ENCODE measurements around the gene SCGB1C1. TPM values are rescaled to one million over a fixed set of nuclear protein-coding genes. Genes with fewer than 3 reads are reported as not detected.

Gene SCGB1C1
- total RNA-seq, 1 experiment from 2014 or later = not detected

DNA sequence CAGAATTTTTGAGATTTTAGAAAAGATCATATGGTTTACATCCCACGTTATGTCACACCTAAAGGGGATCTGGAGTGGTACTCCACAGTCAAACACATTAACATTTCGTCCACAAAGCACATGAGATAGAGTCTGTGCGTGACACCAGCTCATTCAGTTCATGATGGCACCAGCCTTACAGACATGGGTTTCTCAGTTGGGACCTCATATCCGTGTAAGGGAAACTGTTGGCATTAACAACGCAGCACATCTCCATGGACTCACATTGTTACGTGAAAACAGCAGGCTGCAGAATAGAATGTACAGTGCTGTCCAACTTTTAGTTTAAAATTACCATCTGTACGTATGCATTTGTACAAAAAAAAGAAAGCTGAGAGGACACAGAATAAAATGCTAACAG is 28.7 kb downstream of the SCGB1C1 start:
- H3K4me1 Mint-ChIP-seq (ENCODE audit: insufficient read depth, unreplicated experiment) = peaks cover 19% of the 10 kb centered on the region
- no peak overlapping the region for H3K4me3 Mint-ChIP-seq (ENCODE audit: unreplicated experiment)
- ChIA-PET CTCF (no interaction called here), POLR2A (interaction anchor here (0.9 to 1.0 kb wide), 2 partner anchors 13 to 14 kb away, joined by 3 read pairs; partner anchors contain the start of genes BET1L and RIC8A)
- H3K36me3 Mint-ChIP-seq (ENCODE audit: insufficient read depth, unreplicated experiment) = peaks cover 29% of the 10 kb centered on the region
- no peaks in the 10 kb centered on the region for H3K9me3 Mint-ChIP-seq (ENCODE audit: unreplicated experiment)
- intact Hi-C loops (cut with micrococcal nuclease) = no loop called here
- H3K27ac Mint-ChIP-seq (ENCODE audit: low read depth, unreplicated experiment) = no peak overlapping the region
- DNase-seq (ENCODE audit: unreplicated experiment) = no peak
- TF ChIP-seq, protein P1, sequence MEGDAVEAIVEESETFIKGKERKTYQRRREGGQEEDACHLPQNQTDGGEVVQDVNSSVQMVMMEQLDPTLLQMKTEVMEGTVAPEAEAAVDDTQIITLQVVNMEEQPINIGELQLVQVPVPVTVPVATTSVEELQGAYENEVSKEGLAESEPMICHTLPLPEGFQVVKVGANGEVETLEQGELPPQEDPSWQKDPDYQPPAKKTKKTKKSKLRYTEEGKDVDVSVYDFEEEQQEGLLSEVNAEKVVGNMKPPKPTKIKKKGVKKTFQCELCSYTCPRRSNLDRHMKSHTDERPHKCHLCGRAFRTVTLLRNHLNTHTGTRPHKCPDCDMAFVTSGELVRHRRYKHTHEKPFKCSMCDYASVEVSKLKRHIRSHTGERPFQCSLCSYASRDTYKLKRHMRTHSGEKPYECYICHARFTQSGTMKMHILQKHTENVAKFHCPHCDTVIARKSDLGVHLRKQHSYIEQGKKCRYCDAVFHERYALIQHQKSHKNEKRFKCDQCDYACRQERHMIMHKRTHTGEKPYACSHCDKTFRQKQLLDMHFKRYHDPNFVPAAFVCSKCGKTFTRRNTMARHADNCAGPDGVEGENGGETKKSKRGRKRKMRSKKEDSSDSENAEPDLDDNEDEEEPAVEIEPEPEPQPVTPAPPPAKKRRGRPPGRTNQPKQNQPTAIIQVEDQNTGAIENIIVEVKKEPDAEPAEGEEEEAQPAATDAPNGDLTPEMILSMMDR (IDR thresholded peaks at IDR 0.05; ENCODE audit: unreplicated experiment) = no peak
- BruUV-seq (replicated peaks) = no TSS peak
- H3K27me3 Mint-ChIP-seq (ENCODE audit: insufficient read depth, unreplicated experiment) = no peaks in the 10 kb centered on the region

DNA sequence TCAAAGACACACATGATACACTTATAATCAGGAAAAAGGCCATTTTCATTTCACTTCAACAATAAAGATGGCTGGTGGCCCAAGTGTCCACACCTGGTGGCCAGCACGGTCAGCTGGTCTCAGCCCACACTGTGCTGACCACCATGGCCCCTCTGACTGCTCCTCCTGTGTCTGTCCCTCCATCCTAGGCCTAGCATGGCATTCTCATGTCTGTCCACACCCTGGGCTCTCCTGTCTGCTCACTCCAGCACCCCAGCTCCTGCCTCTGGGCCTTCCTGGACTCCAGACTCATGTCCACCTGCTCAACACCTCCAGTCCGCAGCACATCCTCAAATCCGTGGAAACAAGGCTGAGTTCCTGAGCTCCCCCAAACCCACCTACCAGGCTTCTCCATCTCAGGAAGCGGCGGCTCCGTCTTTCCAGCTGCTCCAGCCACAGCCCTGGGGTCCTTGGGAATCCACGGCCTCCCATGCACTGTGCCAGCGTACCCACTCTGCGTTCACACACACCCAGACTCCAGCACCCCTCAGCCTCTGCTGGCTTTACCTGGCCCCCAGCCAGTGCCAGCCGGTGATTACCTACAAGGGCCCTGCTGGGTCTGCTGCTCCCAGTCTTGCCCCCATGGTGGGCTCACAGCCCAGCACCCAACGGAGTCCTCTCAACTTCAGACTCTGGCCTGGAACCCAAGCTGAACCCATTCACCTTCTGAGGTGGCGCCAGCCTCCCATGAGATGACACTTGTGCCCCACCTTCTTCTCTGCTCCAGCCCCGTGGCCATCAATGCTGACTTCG is 29.3 kb downstream of the SCGB1C1 start:
- no peak for DNase-seq (ENCODE audit: unreplicated experiment)
- Mint-ChIP-seq H3K9me3 (ENCODE audit: unreplicated experiment) (no peaks in the 10 kb centered on the region), H3K27ac (ENCODE audit: low read depth, unreplicated experiment) (peak overlapping the region; percentile 17), H3K36me3 (ENCODE audit: insufficient read depth, unreplicated experiment) (peaks cover 29% of the 10 kb centered on the region), H3K27me3 (ENCODE audit: insufficient read depth, unreplicated experiment) (no peaks in the 10 kb centered on the region), H3K4me1 (ENCODE audit: insufficient read depth, unreplicated experiment) (peaks cover 19% of the 10 kb centered on the region), H3K4me3 (ENCODE audit: unreplicated experiment) (no peak overlapping the region)
- TF ChIP-seq, protein P1 (IDR thresholded peaks at IDR 0.05; ENCODE audit: unreplicated experiment) = no peak
- CTCF ChIA-PET = no interaction called here
- POLR2A ChIA-PET = interaction anchor here (1.0 to 1.4 kb wide), 2 partner anchors 10 to 15 kb away, joined by 3 to 4 read pairs; partner anchors contain the start of genes BET1L and RIC8A
- no TSS peak for BruUV-seq (replicated peaks)
- intact Hi-C loops (cut with micrococcal nuclease) = no loop called here

DNA sequence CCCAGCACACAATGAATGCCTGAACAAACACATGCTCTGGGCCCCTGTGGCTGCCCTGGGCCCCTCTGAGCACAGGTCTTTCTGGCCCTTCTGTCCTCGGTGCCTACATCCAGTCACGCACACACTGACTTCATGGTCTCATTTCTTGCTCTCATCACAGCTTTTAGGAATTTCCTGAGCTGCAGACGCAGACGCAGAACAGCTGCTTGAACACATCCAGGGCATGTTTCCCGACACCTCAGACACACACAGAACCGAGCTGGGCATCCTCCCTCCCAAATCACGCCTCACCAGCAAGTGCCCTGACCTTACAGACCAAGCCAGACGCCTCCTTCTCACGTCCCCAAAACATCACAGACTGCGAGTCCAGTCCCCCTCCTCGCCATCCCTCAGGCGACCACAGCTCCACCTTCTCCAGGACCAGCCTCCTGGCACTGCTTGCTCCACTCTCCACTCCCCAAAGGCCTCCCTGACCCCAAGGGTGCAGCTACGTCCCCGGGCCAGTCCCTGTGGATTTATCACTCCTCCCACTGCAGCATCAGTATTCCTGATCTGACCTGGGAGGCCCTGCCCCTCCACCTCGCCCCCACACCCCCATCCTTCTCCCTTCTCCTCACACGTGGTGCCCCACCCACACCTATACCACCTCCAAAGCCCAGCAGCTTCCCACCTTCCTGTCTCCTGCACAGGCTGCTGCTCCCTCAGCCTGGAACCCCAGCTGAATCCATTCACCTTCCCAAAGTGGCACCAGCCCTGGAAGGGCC is 30.3 kb downstream of the SCGB1C1 start:
- ChIA-PET POLR2A (interaction anchor here (1.4 to 2.3 kb wide), 2 partner anchors 11 to 15 kb away, joined by 4 to 12 read pairs; partner anchors contain the start of genes BET1L and RIC8A), CTCF (interaction anchor here (0.6 kb wide), 1 partner anchor 225 kb away, joined by 3 read pairs; no protein-coding TSS in a partner anchor)
- TF ChIP-seq, protein P1 (IDR thresholded peaks at IDR 0.05; ENCODE audit: unreplicated experiment) = no peak
- Mint-ChIP-seq H3K27me3 (ENCODE audit: insufficient read depth, unreplicated experiment) (no peaks in the 10 kb centered on the region), H3K36me3 (ENCODE audit: insufficient read depth, unreplicated experiment) (peaks cover 23% of the 10 kb centered on the region), H3K4me1 (ENCODE audit: insufficient read depth, unreplicated experiment) (peaks cover 9% of the 10 kb centered on the region), H3K4me3 (ENCODE audit: unreplicated experiment) (no peak overlapping the region), H3K27ac (ENCODE audit: low read depth, unreplicated experiment) (peak overlapping the region; percentile 38), H3K9me3 (ENCODE audit: unreplicated experiment) (no peaks in the 10 kb centered on the region)
- intact Hi-C loops (cut with micrococcal nuclease) = no loop called here
- DNase-seq (ENCODE audit: unreplicated experiment) = no peak
- BruUV-seq (replicated peaks) = no TSS peak

DNA sequence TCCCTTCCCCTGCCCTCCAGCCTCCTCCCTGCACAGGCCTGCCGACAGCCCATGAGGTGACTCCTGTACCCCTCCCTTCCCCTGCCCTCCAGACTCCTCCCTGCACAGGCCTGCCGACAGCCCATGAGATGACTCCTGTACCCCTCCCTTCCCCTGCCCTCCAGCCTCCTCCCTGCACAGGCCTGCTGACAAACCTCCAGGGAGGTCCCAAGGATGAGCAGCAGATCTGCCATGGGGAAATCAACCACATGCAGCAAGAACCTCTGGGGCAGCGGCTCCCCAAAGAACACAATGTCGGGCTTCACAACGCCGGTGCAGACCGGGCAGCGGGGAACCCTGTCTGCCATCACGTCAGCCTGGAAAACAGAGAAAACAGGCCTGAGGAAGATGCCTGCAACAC is 31.0 kb downstream of the SCGB1C1 start:
- Mint-ChIP-seq H3K27me3 (ENCODE audit: insufficient read depth, unreplicated experiment) (no peaks in the 10 kb centered on the region), H3K4me1 (ENCODE audit: insufficient read depth, unreplicated experiment) (peaks cover 9% of the 10 kb centered on the region), H3K27ac (ENCODE audit: low read depth, unreplicated experiment) (peak overlapping the region; percentile 38), H3K9me3 (ENCODE audit: unreplicated experiment) (no peaks in the 10 kb centered on the region), H3K4me3 (ENCODE audit: unreplicated experiment) (no peak overlapping the region), H3K36me3 (ENCODE audit: insufficient read depth, unreplicated experiment) (peaks cover 30% of the 10 kb centered on the region)
- intact Hi-C loops (cut with micrococcal nuclease) = no loop called here
- TF ChIP-seq, protein P1 (IDR thresholded peaks at IDR 0.05; ENCODE audit: unreplicated experiment) = no peak
- CTCF ChIA-PET = no interaction called here
- no TSS peak for BruUV-seq (replicated peaks)
- POLR2A ChIA-PET = interaction anchor here (2.3 kb wide), 1 partner anchor 16 kb away, joined by 12 read pairs; the partner anchor contains the start of genes BET1L and RIC8A
- DNase-seq (ENCODE audit: unreplicated experiment) = no peak
